ENCODE data around the gene EWSR1.
A peak's percentile ranks its signal among the peaks of the same experiment; 100 is the strongest.
"Not testable (repeated sequence)": the region's sequence is repeated elsewhere in the genome, so short reads cannot be mapped to it uniquely, and the experiment has no call there.

EWSR1 gene

GRCh38 chr22:29240481-29240880, 27.6 kb upstream of the EWSR1 start:
- not testable (repeated sequence) for DNase-seq; H3K4me1 Mint-ChIP-seq (ENCODE audit: low read depth); H3K27ac Mint-ChIP-seq; H3K36me3 Mint-ChIP-seq (ENCODE audit: low read depth); H3K4me3 Mint-ChIP-seq; H3K9me3 Mint-ChIP-seq
- H3K27me3 Mint-ChIP-seq = peaks cover 13% of the 10 kb centered on the region

- no peak overlapping the region for H3K27ac Mint-ChIP-seq
- H3K4me3 Mint-ChIP-seq = no peak overlapping the region
- H3K27me3 Mint-ChIP-seq = peaks cover 13% of the 10 kb centered on the region
- DNase-seq = no peak
- H3K4me1 Mint-ChIP-seq (ENCODE audit: low read depth) = no peaks in the 10 kb centered on the region
- no peaks in the 10 kb centered on the region for H3K36me3 Mint-ChIP-seq (ENCODE audit: low read depth)
- H3K9me3 Mint-ChIP-seq = peaks cover 2% of the 10 kb centered on the region
These were observed 24.1 kb upstream of the EWSR1 start for GRCh38 chr22:29243874-29244446.

GRCh38 chr22:29244785-29245625, 23.1 kb upstream of the EWSR1 start:
- no peaks in the 10 kb centered on the region for H3K9me3 Mint-ChIP-seq
- peaks cover 13% of the 10 kb centered on the region for H3K27me3 Mint-ChIP-seq
- no peaks in the 10 kb centered on the region for H3K36me3 Mint-ChIP-seq (ENCODE audit: low read depth)

GRCh38 chr22:29245626-29246385, 22.3 kb upstream of the EWSR1 start:
- DNase-seq = peak; percentile 78
- H3K36me3 Mint-ChIP-seq (ENCODE audit: low read depth) = no peaks in the 10 kb centered on the region
- H3K4me3 Mint-ChIP-seq = no peak overlapping the region
- H3K27me3 Mint-ChIP-seq = peaks cover 13% of the 10 kb centered on the region
- no peaks in the 10 kb centered on the region for H3K9me3 Mint-ChIP-seq
- no peaks in the 10 kb centered on the region for H3K4me1 Mint-ChIP-seq (ENCODE audit: low read depth)
- no peak overlapping the region for H3K27ac Mint-ChIP-seq

More at GRCh38 chr22:29244785-29245625, 23.1 kb upstream of the EWSR1 start:
- H3K27ac Mint-ChIP-seq = no peak overlapping the region
- DNase-seq = no peak
- no peaks in the 10 kb centered on the region for H3K4me1 Mint-ChIP-seq (ENCODE audit: low read depth)
- H3K4me3 Mint-ChIP-seq = no peak overlapping the region

GRCh38 chr22:29247891-29248290, 20.2 kb upstream of the EWSR1 start:
- H3K4me1 Mint-ChIP-seq (ENCODE audit: low read depth); H3K36me3 Mint-ChIP-seq (ENCODE audit: low read depth); DNase-seq; H3K4me3 Mint-ChIP-seq; H3K9me3 Mint-ChIP-seq; H3K27ac Mint-ChIP-seq: not testable (repeated sequence)
- H3K27me3 Mint-ChIP-seq = peaks cover 13% of the 10 kb centered on the region

GRCh38 chr22:29251265-29251664, 16.8 kb upstream of the EWSR1 start:
- DNase-seq = no peak
- H3K27ac Mint-ChIP-seq = no peak overlapping the region
- no peaks in the 10 kb centered on the region for H3K9me3 Mint-ChIP-seq
- H3K36me3 Mint-ChIP-seq (ENCODE audit: low read depth) = no peaks in the 10 kb centered on the region
- H3K27me3 Mint-ChIP-seq = no peaks in the 10 kb centered on the region
- no peaks in the 10 kb centered on the region for H3K4me1 Mint-ChIP-seq (ENCODE audit: low read depth)
- no peak overlapping the region for H3K4me3 Mint-ChIP-seq

- H3K27ac Mint-ChIP-seq = no peak overlapping the region
- H3K27me3 Mint-ChIP-seq = no peaks in the 10 kb centered on the region
- no peak overlapping the region for H3K4me3 Mint-ChIP-seq
- no peaks in the 10 kb centered on the region for H3K9me3 Mint-ChIP-seq
- no peaks in the 10 kb centered on the region for H3K36me3 Mint-ChIP-seq (ENCODE audit: low read depth)
- no peaks in the 10 kb centered on the region for H3K4me1 Mint-ChIP-seq (ENCODE audit: low read depth)
- peak; percentile 12 for DNase-seq
These were observed 15.8 kb upstream of the EWSR1 start for GRCh38 chr22:29251981-29252911.

GRCh38 chr22:29253561-29254285, 14.3 kb upstream of the EWSR1 start:
- Mint-ChIP-seq H3K4me1 (ENCODE audit: low read depth) (no peaks in the 10 kb centered on the region), H3K9me3 (no peaks in the 10 kb centered on the region), H3K27me3 (no peaks in the 10 kb centered on the region), H3K27ac (no peak overlapping the region), H3K36me3 (ENCODE audit: low read depth) (no peaks in the 10 kb centered on the region), H3K4me3 (no peak overlapping the region)
- peak; percentile 20 for DNase-seq

GRCh38 chr22:29254286-29254660, 13.8 kb upstream of the EWSR1 start:
- Mint-ChIP-seq H3K4me1 (ENCODE audit: low read depth) (no peaks in the 10 kb centered on the region), H3K9me3 (no peaks in the 10 kb centered on the region), H3K4me3 (no peak overlapping the region), H3K27me3 (no peaks in the 10 kb centered on the region), H3K27ac (no peak overlapping the region), H3K36me3 (ENCODE audit: low read depth) (no peaks in the 10 kb centered on the region)
- peak; percentile 11 for DNase-seq

- Mint-ChIP-seq H3K27ac (no peak overlapping the region), H3K27me3 (no peaks in the 10 kb centered on the region), H3K9me3 (no peaks in the 10 kb centered on the region), H3K4me1 (ENCODE audit: low read depth) (no peaks in the 10 kb centered on the region), H3K36me3 (ENCODE audit: low read depth) (peaks cover 8% of the 10 kb centered on the region), H3K4me3 (no peak overlapping the region)
- peak; percentile 5 for DNase-seq
These were observed 12.9 kb upstream of the EWSR1 start for GRCh38 chr22:29255064-29255621.

- Mint-ChIP-seq H3K27me3 (no peaks in the 10 kb centered on the region), H3K36me3 (ENCODE audit: low read depth) (peaks cover 16% of the 10 kb centered on the region), H3K4me3 (no peak overlapping the region), H3K9me3 (no peaks in the 10 kb centered on the region), H3K4me1 (ENCODE audit: low read depth) (no peaks in the 10 kb centered on the region), H3K27ac (no peak overlapping the region)
- peak; percentile 11 for DNase-seq
These were observed 11.3 kb upstream of the EWSR1 start for GRCh38 chr22:29256606-29257325.

GRCh38 chr22:29257751-29258181, 10.3 kb upstream of the EWSR1 start:
- Mint-ChIP-seq H3K27ac (no peak overlapping the region), H3K27me3 (no peaks in the 10 kb centered on the region), H3K36me3 (ENCODE audit: low read depth) (peaks cover 19% of the 10 kb centered on the region), H3K4me1 (ENCODE audit: low read depth) (no peaks in the 10 kb centered on the region), H3K9me3 (no peaks in the 10 kb centered on the region), H3K4me3 (no peak overlapping the region)
- peak; percentile 28 for DNase-seq

All from activated T-cell treated with anti-CD3 and anti-CD28 coated beads, Interleukin-2, amount 50 U/mL, for 24 hours (primary cell).